HG03064 (cell line): ENCODE data around the gene TRAPPC1.

Experiments
- ATAC-seq: cut with Tn5 transposase; IDR thresholded peaks from one replicate; pipeline ENCODE4 v1.9.1; 2021; ENCODE audit warnings: low read depth; ENCODE audit not compliant: unreplicated experiment

Gene TRAPPC1

DNA sequence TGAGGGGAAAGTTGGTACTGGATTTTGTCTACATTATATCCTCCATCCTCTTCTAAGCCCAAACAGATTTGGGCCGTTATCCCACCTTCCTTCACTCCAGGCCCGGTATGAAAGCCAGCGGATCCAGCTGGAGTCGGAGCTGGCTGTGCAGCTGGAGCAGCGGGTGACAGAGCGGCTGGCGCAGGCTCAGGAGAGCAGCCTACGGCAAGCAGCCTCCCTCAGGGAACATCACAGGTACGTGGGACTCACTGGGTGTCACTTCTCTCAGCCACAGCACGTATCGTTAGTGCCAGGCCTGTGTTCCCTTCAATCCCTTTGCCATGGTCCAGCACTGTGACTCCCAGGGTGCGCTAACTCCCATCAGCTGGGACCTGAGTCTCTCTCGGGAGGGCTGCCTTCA lies 11.5 kb upstream of the TRAPPC1 start:
- no peak for ATAC-seq

DNA sequence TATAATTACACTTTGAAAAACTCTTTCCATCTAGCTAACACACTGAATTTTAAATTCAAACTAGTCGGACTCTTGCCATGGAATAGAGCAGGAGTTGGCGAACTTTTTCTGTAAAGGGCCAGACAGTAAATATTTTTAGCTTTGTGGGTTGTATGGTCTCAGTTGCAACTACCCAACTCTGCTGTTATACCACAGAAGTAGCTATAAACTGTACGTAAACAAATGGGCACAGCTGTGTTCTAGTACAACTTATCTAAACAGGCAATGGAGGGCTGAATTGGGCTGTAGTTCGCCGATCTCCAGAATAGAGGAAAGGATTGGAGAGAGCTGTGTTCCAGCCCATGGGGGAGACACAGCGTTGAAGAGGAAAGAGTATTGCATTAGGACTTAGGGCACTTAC lies 9.0 kb upstream of the TRAPPC1 start:
- ATAC-seq: no peak

DNA sequence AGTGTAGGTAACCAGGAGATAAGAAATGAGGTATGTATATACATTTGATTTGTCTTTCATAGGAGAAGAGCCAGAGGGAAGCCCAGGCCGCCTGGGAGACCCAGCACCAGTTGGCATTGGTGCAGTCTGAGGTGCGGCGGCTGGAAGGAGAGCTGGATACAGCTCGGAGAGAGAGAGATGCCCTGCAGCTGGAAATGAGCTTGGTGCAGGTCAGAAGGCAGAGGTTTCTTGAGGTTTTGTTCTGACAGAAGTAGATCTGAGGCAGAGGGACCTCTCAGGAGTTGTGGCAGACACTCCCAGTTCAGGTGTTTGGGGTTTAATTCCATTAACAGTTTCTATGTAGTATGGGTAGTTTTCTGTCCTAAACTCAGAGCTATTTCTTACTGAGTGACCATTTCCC lies 8.3 kb upstream of the TRAPPC1 start:
- ATAC-seq: no peak

DNA sequence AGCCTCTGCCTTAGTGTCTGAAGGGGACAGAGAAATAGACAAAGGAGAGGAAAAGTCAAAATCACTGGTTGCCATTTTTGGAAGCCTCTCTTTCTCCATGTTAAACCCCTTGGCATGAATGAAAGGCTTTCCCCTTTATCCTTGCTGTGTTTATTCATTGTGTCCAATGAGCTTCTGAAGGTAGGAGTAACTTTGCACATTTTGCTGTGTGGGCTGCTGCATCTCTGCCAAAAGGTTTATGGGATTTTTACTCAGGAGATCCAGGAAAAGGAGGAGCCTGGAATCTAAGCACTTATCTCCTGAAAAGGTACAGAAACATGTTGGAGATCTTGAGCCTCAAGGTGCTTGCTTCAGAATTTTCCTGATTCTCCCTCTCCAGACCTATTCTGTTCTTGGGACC lies 4.1 kb upstream of the TRAPPC1 start:
- no peak for ATAC-seq

DNA sequence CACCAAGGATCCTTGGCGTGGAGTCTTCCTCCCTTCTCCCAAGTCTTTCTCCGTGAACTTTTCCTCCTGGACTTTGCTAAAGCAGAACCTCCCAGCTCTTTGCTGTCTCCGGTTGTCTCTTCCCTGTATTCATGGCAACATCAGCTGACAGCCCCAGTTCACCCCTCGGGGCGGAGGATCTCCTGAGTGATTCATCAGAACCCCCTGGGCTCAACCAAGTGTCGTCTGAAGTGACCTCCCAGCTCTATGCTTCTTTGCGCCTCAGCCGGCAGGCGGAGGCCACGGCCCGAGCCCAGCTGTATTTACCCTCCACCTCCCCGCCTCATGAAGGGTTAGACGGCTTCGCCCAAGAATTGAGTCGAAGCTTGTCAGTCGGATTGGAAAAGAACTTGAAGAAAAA lies 1.2 kb upstream of the TRAPPC1 start:
- no peak for ATAC-seq

DNA sequence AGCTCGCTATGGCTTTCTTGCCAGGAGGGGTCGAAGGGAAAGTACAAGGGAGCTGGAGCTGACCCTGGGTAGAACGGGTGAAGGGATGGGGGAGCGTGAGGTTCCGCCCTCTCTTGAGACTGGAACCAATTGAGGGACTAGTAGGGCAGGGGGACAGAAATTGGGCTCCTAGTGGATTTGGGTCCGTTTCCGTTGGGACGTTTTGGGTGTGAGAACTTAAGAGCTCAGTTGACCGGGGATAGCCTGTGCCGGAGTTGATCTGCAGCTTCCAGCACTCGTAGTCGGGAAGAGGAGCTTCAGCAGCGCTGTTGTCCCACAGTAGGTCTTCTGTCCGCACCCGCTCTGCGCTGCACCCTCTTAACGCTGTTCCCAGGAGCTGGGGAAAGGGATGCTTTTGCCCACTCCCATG lies 741 bp upstream of the TRAPPC1 start:
- no peak for ATAC-seq

DNA sequence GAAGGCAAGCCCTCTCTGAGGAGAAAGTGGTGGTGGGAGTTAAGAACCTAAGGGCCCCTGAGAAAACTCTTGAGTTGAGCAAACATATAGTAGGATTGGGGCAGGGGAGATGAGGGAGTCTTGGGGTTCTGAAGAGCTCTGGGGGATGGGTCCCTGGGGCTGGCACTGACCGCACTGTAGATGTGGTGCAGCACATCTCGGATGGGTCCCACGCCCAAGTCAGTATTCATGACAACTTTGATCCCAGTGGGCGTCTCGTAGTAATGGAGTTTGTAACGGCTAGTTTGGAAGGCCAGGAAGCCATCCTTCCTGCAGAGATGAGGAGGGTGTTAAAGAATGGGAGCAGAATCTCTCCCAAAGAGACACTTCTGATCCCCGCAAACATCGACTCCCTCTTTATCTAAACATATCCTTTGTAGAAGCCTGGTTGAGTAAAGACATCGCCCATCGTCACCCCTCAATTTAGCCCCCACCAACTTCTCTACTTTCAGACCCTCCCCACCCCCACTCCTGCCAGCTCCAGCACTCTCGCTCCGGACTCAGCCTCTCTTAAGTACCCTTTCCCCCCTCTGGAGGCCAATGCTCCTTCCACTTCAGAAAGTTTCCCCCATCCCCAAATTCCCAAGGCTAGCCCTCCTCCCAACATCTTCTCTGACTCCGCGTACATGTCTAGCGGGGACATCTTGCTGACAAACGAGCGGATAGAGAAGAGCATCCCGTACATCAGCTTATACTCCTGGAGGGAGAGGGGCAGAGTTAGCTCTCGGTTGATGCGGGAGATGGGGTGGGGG lies 710 bp downstream of the TRAPPC1 start:
- ATAC-seq: no peak

DNA sequence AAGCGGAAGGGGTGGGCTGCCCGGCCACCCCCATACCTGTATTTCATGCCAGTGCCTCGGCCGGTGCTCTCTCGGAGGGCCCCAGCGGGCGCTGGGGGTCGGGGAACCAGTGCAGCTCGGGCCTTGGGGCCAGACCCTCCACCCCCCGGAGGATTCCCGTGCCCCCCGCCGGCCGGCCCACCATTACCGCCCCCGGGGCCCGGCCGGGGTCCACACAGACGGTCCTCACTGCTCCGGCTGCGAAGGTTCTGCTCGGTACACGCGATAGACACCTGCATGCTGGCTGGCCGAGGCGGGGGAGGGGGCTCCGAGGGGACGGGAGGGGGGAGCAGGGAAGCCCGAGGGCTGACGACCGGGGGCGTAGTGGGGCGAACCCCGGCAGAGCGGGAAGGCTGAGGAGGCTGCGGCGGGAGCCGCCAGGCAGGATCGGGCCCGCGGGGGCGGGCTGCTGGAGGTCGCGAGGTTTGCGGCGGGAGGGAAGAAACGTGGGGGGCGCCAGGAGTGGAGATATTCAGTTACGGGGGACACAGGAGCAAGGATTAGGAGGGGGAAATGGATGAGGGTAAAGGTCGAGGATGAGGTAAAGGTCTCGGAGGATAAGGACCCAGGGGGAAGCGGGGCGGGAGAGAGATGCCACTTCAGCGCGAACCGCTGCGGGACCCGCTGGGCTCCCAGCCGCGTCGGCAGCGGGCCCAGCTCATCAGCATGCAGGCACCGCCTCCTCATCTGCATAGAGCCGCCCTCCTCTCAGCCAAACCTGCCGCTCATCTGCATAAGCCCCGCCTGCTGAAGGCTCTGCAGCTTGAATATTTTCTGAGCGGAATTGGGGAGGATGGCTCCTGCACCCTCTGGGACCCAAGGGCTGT lies 2.4 kb downstream of the TRAPPC1 start, which contains the start of gene KCNAB3:
Gene KCNAB3, minus strand, starts transcription at position 699 of the 866 bp plus-strand sequence. Its CDS starts 421 bp downstream, at position 278.
- no peak for ATAC-seq

DNA sequence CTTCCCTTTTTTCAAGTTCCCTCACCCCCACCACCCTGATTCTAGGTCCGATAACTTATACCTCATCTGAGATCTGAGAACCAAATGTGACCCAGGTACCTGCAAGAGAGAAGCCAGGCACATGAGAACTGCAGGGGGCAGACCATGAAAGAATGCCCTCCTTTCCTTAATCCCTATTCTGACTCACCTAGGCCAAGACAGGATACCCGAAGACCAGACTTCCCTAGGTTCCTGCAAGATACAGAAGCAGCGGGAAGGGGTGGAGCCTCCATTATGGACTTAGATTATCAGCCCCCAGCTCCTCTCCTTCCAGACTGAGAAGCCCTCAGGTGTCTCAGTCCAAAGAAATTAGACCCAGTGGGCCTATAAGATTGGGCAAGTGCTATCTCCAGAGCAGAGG lies 4.2 kb downstream of the TRAPPC1 start:
- no peak for ATAC-seq

DNA sequence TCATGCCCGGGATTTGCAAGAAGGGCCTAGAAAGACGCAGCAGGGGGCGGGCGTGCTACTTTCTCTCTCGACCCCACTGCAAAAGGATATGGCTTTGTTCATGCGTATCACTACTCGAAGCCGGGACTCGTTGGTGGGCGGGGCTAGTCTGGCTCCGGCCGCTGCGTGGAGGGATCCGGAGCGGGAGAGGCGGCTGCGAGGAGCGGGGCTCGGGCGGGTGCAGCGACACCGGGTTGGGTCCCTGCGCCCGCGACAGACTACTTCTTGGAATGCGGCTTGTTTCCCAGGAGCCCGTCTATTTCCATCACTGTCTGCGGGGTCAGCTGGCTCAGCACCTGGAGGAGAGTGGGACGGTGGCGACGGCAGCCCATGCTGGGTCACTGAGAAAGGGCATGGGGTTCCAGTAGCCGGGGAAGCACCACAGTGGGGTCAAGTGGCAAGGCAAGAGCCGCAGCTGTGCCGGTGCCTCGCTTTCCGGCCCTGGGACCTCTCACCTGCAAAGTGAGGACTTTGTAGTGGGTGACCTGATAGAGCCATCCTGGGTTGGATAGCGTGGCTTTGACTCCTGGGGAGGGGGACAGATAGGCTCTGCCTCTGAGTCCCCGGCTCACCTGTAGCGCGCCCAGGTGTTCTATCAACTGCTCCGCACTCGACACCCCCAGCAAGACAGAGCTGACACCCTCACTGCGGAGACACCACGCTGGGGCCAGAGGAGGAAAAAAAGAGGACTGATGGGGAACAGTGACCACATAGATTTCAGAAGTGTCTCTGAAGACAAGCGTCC lies 8.7 kb downstream of the TRAPPC1 start:
- ATAC-seq: no peak

DNA sequence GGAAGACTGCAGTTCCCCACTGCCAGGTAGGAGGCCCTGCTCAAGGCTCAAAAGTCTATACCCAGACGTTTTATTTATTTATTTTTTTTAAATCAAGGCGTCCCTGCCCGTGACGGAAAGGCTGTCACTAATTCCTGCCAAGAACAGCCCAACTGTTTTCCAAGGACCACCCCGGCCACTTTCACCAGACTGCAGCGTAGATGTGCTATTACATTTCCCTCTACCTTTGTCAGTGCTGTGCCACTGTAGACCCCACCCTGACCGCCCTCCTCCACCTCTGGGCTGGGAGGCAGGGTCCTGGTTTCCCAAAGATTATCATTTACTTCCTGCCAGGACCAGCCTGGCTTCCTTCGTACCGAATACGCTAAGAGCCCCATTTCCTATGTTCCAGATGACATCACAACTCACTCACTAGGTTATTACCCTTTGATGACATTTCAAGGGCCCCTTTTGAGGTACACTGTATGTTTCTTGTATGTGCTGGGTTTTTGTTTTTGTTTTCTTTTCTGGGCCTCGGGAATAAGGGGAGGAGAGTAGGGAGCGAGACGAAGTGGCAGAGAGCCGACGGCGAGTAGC lies 9.4 kb downstream of the TRAPPC1 start:
- no peak for ATAC-seq

DNA sequence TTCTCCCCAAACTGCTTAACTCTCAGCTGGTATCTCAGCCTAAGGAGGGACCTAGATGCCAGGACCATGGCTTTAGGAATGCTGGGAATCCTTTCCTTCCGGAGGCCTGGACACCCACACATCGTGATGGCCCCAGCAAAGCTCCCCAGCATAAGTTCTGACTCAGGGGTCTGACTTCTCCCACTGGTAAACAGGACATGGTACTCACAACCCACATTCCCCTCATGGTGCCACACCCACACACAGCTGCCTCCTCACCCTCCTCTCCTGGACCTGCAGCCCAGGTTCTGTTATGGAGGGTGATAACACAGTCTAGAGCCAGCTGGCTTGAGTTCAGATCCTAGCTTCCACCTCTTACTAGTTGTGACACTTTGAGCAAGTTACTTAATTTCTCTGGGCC lies 14.9 kb downstream of the TRAPPC1 start:
- no peak for ATAC-seq

DNA sequence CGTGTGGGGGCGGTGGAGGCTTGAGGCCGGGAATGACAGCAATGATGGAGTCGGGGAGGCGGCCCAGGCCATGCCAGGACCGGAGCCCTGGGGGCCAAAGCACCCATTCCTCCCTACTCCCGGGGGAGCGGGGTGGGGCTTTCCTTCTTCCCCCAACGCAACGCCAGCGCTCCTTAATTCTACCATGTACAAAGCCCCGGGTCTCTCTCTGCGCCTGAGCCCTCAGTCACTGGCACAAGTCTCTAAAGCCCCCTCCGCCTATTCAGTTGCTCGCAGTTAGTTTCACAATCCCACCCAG lies 15.4 kb downstream of the TRAPPC1 start:
- ATAC-seq: no peak

DNA sequence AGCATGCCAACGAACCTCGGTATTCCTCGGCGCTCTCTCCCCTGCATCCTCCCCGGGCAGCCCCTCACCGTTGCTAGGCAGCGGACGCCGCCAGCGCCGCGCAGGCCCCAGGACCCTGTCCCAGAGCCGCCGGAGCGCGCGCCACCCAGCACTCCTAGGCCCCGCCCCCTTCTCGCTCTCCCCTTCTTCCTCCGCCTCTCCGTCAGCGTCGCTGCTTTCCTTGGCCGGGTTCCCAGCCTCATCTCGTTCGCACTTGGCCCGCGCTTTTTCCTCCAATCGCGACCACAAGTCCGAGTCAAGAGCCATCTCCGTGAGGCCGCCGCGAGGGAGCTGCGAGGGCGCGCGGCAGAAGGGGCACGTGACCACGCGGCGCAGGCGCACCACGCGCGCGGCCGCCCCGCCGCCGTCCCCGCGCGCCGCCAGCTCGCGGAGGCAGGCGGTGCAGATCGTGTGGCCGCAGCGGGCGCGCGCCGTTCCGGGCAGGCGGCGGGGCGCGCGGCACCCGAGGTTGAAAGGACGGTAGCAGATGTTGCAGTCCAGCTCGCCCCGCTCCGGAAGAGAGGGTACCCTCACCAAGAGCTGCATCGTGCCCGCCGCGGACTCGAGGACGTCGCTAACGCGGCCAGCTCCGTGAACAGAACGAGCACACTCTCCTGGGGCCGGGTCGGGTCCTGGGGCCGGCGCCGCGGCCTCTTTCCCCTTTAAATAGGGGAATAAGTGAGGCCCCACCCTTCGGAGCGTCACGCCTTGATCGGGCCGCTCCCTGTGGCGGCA lies 15.9 kb downstream of the TRAPPC1 start, which contains the start of gene RNF227:
Gene RNF227, minus strand, starts transcription at position 679 of the 774 bp plus-strand sequence. Its CDS starts 94 bp downstream, at position 585.
- no peak for ATAC-seq

DNA sequence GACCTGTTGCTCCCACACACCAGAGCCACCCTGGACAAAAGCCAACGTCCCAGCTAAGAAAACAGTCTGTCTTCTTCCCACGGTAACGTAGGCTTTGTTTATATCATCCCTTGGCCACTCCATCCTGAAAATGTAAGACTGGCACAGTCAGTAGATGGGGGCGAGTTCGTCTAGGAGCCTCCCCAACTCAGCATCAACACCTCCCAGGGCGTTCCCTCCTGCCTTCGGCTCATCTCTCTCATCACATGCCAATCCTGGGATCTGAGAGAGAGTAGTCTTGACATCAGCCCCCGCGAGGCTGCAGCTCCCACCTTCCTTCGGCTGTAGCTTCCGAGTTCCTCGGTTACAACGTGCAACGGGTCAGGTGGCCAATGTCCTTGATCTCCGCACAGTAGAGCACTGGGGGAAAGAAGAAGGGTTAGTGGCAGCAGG lies 16.6 kb downstream of the TRAPPC1 start:
- no peak for ATAC-seq

DNA sequence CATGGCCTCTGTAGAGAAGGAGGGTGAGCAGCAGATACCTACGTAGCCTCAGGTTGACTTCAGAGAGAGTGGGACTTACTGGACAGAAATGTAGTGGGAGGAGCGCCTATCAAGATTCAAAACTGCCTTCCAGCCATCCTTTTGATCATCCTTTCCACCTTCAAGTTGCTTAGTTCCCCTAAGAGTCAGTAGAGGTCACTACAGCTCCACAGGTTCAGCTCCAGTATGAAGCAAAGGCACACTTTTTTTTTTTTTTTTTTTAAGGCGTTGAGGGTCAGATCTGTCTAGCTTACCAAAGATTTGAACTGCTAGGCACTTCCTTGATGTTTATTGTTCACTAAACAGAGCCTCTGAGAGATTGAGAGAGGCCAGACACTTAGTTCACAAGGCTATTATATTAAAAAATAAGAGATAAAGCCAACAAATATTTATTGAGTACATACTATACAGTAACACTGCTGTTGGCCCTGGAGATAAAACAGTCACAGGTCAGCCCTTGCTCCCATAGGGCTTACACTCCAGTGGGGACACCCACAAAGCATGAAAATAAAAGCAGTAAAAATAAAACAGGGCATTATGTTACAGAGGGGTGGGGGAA lies 18.7 kb downstream of the TRAPPC1 start:
- no peak for ATAC-seq

DNA sequence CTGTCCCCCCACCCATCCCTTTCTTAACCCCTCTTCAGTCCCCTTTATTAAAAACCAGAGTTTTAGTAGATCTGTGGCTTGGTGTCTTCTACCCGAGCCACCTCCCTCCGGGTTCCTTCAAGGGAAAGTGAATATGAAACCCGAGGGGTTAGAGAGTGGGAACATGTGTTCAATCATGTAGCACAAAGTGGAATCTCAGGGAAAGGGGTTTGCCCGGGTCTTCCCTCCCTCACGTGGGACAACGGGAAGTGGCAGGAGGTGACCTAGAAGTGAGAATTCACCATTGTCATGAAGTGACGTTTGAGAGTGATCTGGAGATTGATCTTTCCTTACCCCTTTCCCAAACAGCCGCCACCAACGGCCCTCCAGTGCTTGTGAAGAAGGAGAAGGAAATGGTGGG lies 20.6 kb downstream of the TRAPPC1 start:
- ATAC-seq: no peak

DNA sequence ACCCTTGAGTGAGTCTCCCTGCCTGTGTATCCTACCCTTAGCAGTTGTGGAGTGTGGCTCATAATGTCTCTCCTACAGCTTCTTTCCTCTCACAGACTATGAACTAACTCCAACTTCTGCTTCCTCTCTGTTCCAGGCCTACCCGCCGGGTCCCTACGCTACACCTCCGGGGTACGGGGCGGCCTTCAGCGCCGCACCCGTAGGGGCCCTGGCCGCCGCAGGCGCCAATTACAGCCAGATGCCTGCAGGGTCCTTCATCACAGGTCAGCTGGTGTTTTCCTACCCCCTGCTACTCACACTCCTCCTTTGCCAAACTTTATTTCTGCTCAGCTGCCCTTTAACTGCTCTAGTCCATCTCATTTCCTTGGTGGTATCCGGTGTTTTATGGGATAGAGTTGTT lies 21.0 kb downstream of the TRAPPC1 start:
- ATAC-seq: no peak

DNA sequence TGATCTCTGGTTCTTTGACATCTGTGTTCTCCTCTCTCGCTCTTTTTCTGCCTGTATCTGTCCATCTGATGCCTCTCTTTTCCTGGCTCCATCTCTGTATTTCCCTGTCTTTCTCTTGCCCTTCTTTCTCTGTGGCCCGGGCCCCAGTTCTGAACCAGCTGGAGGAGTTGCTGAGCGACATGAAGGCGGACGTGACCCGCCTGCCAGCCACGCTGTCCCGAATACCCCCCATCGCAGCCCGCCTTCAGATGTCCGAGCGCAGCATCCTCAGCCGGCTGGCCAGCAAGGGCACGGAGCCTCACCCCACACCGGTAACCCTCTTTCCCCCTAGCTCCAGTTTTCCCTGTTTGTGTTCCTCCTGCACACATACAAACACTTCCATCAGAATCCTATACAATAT lies 21.5 kb downstream of the TRAPPC1 start:
- ATAC-seq: no peak

DNA sequence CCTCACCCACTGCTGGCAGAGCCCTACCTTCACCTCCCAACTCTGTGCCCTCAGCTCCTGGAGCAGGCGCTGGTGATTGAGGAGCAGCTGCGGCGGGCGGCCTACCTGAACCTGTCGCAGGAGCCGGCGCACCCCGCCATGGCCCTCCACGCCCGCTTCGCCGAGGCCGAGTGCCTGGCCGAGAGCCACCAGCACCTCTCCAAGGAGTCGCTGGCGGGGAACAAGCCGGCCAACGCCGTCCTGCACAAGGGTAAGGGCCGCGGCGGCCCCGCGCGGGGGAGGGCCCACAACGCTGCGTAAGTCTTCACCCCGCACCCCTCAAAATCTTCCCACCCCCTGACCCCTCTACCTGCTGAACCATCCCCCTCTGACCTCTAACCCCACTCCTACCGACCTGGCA lies 22.7 kb downstream of the TRAPPC1 start:
- no peak for ATAC-seq
